GM23338 (cell line): ENCODE measurements around the gene TMEM127. TPM values are rescaled to one million over a fixed set of nuclear protein-coding genes. Genes with fewer than 3 reads are reported as not detected.

Experiments
- ATAC-seq: fragments of 200-7000 bp; cut with Tn5 transposase; 3 replicates; pipeline ENCODE4 v1.9.1; 2020
- DNase-seq: peaks from one replicate; pipeline ENCODE4 v3.0.0-alpha.2; 2015; ENCODE audit warnings: low spot score
- H2AFZ ChIP-seq: fragments of 200-600 bp; sonication (generic); 2 replicates; pipeline ENCODE4 v1.8.0; 2016; ENCODE audit warnings: antibody characterized with exemption, mild to moderate bottlenecking, moderate library complexity
- H3F3A ChIP-seq: fragments of 200-600 bp; sonication (generic); replicated peaks from 2 replicates; pipeline ENCODE4 v1.8.0; 2017; ENCODE audit warnings: antibody characterized with exemption, mixed run types, low read depth
- H3K27ac ChIP-seq: fragments of 200-600 bp; sonication (generic); 2 replicates; pipeline ENCODE4 v1.6.1; 2016; ENCODE audit warnings: low read depth
- H3K27me3 ChIP-seq: fragments of 200-600 bp; sonication (generic); 2 replicates; pipeline ENCODE4 v1.8.0; 2016; ENCODE audit warnings: mild to moderate bottlenecking, mixed run types, moderate library complexity; ENCODE audit not compliant: insufficient read depth
- H3K36me3 ChIP-seq: fragments of 200-600 bp; sonication (generic); 2 replicates; pipeline ENCODE4 v1.8.0; 2016; ENCODE audit warnings: mild to moderate bottlenecking; ENCODE audit not compliant: insufficient read depth
- H3K4me1 ChIP-seq: fragments of 200-600 bp; sonication (generic); 2 replicates; pipeline ENCODE4 v1.8.0; 2016; ENCODE audit warnings: mild to moderate bottlenecking, moderate library complexity; ENCODE audit not compliant: insufficient read depth
- H3K4me2 ChIP-seq: fragments of 200-600 bp; sonication (generic); 2 replicates; pipeline ENCODE4 v1.7.1; 2017; ENCODE audit warnings: mixed run types
- H3K4me3 ChIP-seq: fragments of 200-600 bp; sonication (generic); 2 replicates; pipeline ENCODE4 v1.6.1; 2016; ENCODE audit warnings: mixed run types
- H3K79me2 ChIP-seq: fragments of 200-600 bp; sonication (generic); replicated peaks from 2 replicates; pipeline ENCODE4 v1.8.0; 2017; ENCODE audit warnings: mild to moderate bottlenecking; ENCODE audit not compliant: insufficient read depth
- H3K9me2 ChIP-seq: fragments of 200-600 bp; sonication (generic); 2 replicates; pipeline ENCODE4 v1.8.0; 2017; ENCODE audit not compliant: insufficient read depth
- H4K20me1 ChIP-seq: fragments of 200-600 bp; sonication (generic); replicated peaks from 2 replicates; pipeline ENCODE4 v1.8.0; 2017; ENCODE audit warnings: mild to moderate bottlenecking; ENCODE audit not compliant: insufficient read depth
- H3K27ac Mint-ChIP-seq: 2 replicates; pipeline ENCODE4 v1.8.0; 2020; ENCODE audit warnings: inconsistent platforms, mild to moderate bottlenecking, moderate library complexity, mixed read lengths
- H3K27me3 Mint-ChIP-seq: 3 replicates; pipeline ENCODE4 v1.8.0; 2022; ENCODE audit warnings: low read depth, mild to moderate bottlenecking, moderate library complexity, mixed read lengths, inconsistent platforms; ENCODE audit not compliant: insufficient read depth, poor library complexity
- H3K36me3 Mint-ChIP-seq: 3 replicates; pipeline ENCODE4 v1.8.0; 2021; ENCODE audit warnings: low read depth, mild to moderate bottlenecking, inconsistent platforms, moderate library complexity, mixed read lengths
- H3K4me1 Mint-ChIP-seq: 3 replicates; pipeline ENCODE4 v1.8.0; 2020; ENCODE audit warnings: mild to moderate bottlenecking, inconsistent platforms, mixed read lengths
- H3K4me3 Mint-ChIP-seq: 3 replicates; pipeline ENCODE4 v1.8.0; 2021; ENCODE audit warnings: moderate library complexity, mild to moderate bottlenecking, inconsistent platforms, mixed read lengths
- H3K9me3 Mint-ChIP-seq: 3 replicates; pipeline ENCODE4 v1.8.0; 2020; ENCODE audit warnings: moderate library complexity, mild to moderate bottlenecking, inconsistent platforms, mixed read lengths
- CREB1 ChIP-seq: fragments of 250-450 bp; sonication (Bioruptor Pico); IDR thresholded peaks from 2 replicates; pipeline ENCODE4 v1.5.0; 2020; ENCODE audit warnings: low read depth, mild to moderate bottlenecking, moderate library complexity
- CTCF ChIP-seq, 2 experiments: fragments of 200-600 bp in 1 of 2; sonication (generic) in 1 of 2; conservative IDR thresholded peaks; 2 replicates each; pipeline versions ENCODE4 v1.5.1 to v1.6.1; 2016 to 2017; ENCODE audit warnings: antibody characterized with exemption in 2 of 2, low read depth in 2 of 2, mild to moderate bottlenecking in 2 of 2, moderate library complexity in 1 of 2
- ETS1 ChIP-seq: IDR thresholded peaks from 2 replicates; pipeline ENCODE4 v1.6.1; 2016; ENCODE audit warnings: antibody characterized with exemption
- EZH2 ChIP-seq: fragments of 200-600 bp; sonication (generic); IDR thresholded peaks from one replicate; pipeline ENCODE4 v1.8.0; 2017; ENCODE audit warnings: antibody characterized with exemption, mild to moderate bottlenecking, low read depth; ENCODE audit not compliant: unreplicated experiment
- EZH2phosphoT487 ChIP-seq: fragments of 200-600 bp; sonication (generic); IDR thresholded peaks from one replicate; pipeline ENCODE4 v1.8.1; 2018; ENCODE audit warnings: antibody characterized with exemption; ENCODE audit not compliant: unreplicated experiment
- JUNB ChIP-seq: IDR thresholded peaks from one replicate; pipeline ENCODE4 v1.6.1; 2016; ENCODE audit warnings: antibody characterized with exemption; ENCODE audit not compliant: unreplicated experiment
- NANOG ChIP-seq: IDR thresholded peaks from 2 replicates; pipeline ENCODE4 v1.6.1; 2016; ENCODE audit warnings: antibody characterized with exemption, borderline replicate concordance
- POLR2AphosphoS5 ChIP-seq: IDR thresholded peaks from 2 replicates; pipeline ENCODE4 v1.6.1; 2016; ENCODE audit warnings: antibody characterized with exemption, low read depth
- REST ChIP-seq: IDR thresholded peaks from one replicate; pipeline ENCODE4 v1.6.1; 2018; ENCODE audit warnings: antibody characterized with exemption; ENCODE audit not compliant: unreplicated experiment
- ZNF114 ChIP-seq: fragments of 250-450 bp; sonication (Bioruptor Pico); IDR thresholded peaks from 2 replicates; pipeline ENCODE4 v1.5.0; 2020; ENCODE audit warnings: mild to moderate bottlenecking, moderate library complexity
- ZNF331 ChIP-seq: fragments of 250-450 bp; sonication (Bioruptor Pico); IDR thresholded peaks from 2 replicates; pipeline ENCODE4 v1.5.0; 2020; ENCODE audit warnings: low read depth, mild to moderate bottlenecking, moderate library complexity
- ZNF462 ChIP-seq: fragments of 250-450 bp; sonication (Bioruptor Pico); IDR thresholded peaks from 2 replicates; pipeline ENCODE4 v1.5.0; 2020; ENCODE audit warnings: mild to moderate bottlenecking, moderate library complexity
- polyA plus RNA-seq: library from polyadenylated mRNA; unstranded; fragments of >200 nt; fragmentation: Nextera tagmentation; extraction: Ambion mirVana; gene quantifications from 2 replicates; pipeline ENCODE4 v1.2.1, GENCODE V29; 2016
- total RNA-seq: library from RNA; depleted of rRNA; stranded (reverse); fragments of >200 nt; shearing (Covaris generic); gene quantifications from 2 replicates; pipeline ENCODE4 v1.2.3, GENCODE V29; 2014

The TMEM127 gene
- total and polyA plus RNA-seq, 2 experiments from 2014 or later = 4.9 to 19.9 TPM

GRCh38 chr2:96202152-96202854 is 63.5 kb downstream of the TMEM127 start:
- ATAC-seq = no peak
- H3K36me3 ChIP-seq = no peaks in the 10 kb centered on the region
- H3K27ac ChIP-seq = no peak overlapping the region
- peaks cover 45% of the 10 kb centered on the region for H3K4me1 ChIP-seq
- Mint-ChIP-seq H3K9me3 (no peaks in the 10 kb centered on the region), H3K4me1 (peaks cover 65% of the 10 kb centered on the region), H3K4me3 (no peak overlapping the region), H3K36me3 (peaks cover 12% of the 10 kb centered on the region; the same call in 2 of the 3 replicates), H3K27ac (no peak overlapping the region), H3K27me3 (peaks cover 3% of the 10 kb centered on the region)
- H3K4me3 ChIP-seq = no peak overlapping the region
- no peak overlapping the region for H3K4me2 ChIP-seq
- H3K79me2 ChIP-seq = peaks cover 100% of the 10 kb centered on the region
- H4K20me1 ChIP-seq = peaks cover 87% of the 10 kb centered on the region
- no peaks in the 10 kb centered on the region for H3K27me3 ChIP-seq
- no peak for TF ChIP-seq EZH2phosphoT487
- TF ChIP-seq ZNF114 (CRISPR knock-in tag) = no peak
- TF ChIP-seq CREB1 = no peak
- TF ChIP-seq ZNF462 = no peak
- no peak for TF ChIP-seq CTCF (conservative IDR thresholded peaks at IDR 0.05; ENCODE audit: low read depth in 2 of 2)
- TF ChIP-seq EZH2 = no peak
- no peak for TF ChIP-seq ZNF331
- TF ChIP-seq JUNB = no peak
- TF ChIP-seq REST = no peak
- TF ChIP-seq POLR2AphosphoS5 = no peak
- TF ChIP-seq NANOG = no peak
- TF ChIP-seq ETS1 = no peak
- no peak overlapping the region for H2AFZ ChIP-seq
- no peaks in the 10 kb centered on the region for H3K9me2 ChIP-seq
- H3F3A ChIP-seq = no peaks in the 10 kb centered on the region
- DNase-seq = no peak
